Middle frontal gyrus (tissue), 1 donor: ENCODE measurements around the gene RNF6.

Experiments
- DNase-seq: peaks from one replicate; pipeline ENCODE4 v3.0.0-alpha.2; 2015; ENCODE audit warnings: low spot score; ENCODE audit errors: extremely low spot score

RNF6 gene

DNA sequence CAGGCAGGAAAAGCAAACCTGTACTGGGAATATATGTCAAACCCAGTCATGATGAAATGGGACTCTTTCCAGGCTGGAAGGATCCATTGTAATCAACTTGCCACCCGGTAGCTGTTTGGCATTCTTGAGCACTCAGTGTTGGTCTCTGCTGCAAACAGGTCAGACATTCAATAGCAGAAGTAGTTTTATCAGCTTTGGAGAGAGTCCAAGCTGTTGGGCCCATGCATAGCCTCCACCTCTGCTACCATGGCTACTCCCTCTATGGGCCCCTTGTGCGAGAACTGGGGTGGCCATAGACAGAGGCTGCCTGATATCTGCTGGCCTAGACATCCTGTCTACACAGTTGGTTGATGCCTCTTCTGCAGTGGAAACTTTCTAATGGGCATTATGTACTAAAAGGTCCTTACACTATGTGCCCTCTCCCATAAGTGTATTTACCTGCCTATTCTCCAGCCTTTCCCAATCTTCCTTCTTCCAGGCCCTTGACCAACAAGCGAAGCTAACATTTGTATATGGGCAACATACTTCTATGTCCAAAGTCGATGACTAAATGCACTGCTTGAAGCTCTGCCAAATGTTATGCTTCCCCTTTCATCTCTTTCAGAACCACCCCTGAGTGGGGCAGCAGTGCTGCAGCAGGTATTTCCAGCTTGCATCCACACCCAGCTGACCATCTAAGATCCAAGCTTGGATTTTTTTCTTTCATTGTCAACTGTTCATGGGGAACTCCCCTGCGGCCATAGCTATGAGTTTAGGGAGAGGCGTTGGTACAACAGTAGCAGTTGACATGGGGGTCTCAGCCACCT is 5.3 kb upstream of the RNF6 start:
- no peak for DNase-seq

DNA sequence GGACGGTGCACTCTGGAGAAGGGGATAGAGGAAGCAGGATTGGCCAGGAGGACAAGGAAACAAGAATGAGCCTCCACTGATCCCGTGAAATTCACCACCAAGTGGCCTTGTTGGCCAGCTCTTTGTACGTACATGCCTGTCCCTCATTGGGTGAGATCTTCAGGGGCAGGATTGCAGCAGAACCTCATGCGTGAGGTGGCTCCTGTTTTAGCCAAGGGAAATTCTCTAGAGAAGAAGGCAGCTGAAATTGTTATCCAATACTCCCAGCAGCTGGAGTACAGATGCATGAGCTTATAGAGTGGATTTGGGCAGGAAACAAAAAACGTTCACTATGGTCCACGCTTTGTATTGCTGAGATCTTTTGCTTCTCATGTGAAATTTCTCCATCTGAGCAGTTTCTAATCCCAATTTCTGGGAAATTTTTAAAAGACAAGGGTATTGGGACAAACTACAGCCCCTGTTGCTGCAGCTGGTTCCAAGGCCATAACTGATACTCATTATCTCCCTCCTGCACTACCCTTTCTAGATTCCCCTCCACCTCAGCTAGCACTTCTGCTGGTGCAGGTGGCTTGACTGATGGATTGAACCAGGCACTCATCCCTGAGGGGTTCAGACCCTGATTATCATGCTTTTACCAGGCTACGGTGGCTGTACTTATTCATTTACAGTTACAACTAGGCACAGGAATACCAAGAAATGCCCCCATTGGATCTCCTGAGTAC is 3.9 kb upstream of the RNF6 start:
- DNase-seq: no peak

DNA sequence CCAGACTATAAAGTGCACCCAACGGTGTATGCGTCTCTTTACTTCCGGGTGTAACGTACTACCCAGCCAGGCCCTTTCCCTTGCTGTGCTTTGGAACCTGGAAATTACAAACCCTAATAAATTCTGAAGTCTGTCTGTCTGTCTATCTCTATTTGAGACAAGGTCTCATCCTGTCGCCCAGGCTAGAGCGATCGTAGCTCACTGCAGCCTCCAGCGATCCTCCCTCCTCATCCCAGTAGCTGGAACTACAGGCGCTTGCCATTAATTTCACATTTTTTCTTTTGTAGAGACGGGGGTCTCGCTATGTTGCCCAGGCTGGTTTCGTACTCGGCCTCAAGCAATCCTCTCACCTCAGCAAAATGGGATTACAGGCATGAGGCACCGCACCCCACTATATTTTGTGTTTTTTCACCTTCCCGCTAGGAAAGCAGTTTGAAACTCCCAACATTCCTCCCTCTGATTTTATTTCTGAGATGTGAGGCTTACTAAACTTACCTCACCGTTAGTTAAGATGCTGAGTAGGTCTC is 469 bp upstream of the RNF6 start:
- no peak for DNase-seq

DNA sequence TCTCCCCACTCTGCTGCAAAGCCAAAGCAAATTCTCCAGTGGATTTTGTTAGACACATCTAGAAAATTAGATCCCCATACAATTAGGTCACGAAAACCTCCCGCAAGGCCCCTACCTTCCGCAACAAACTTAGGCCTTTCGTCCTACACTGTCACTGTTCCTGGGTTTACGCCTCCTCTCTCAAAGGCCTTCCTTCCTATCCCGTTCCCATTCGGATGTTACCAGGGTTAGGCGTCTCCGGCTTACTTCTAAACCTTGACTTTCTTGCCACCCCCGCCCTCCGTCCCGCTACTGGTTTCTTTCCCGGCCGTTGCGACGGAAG is 754 bp downstream of the RNF6 start:
- no peak for DNase-seq

DNA sequence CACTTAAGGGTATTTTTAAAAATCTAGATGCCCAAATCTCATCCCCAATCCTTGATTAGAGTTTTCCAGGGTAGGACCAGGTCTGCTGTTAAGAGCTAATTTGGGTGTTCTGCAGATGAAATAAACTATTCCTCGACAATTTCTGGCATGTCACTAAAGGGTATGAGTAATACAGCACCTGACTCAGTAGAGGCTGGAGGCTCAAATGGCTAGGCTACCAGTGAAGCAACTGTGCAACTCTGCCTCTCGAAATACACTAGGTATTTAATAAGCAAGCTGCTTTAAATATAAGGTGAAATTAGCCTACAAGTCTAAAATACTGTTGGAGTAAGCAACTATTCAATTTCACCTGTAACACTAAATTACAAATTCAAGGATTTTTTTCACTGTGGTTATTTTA is 1.5 kb downstream of the RNF6 start:
- DNase-seq: no peak

DNA sequence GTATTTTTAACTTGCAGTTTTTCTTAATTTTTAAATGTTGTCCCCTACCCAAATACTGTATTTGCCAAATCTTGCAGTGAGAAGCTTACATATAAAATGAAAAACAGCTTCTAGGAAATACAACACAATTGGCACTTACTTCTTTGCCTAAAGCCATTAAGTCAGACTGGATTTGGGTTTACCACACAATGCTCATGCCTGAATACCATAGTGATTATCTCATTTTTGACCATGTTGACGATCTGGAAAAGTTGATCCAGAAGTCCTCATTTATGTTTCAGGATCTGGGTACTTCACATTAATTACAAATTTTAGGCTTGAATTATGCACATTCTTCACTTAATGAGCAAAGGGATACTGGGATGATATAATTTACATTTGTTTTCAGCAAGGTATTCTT is 2.4 kb downstream of the RNF6 start:
- DNase-seq: no peak

DNA sequence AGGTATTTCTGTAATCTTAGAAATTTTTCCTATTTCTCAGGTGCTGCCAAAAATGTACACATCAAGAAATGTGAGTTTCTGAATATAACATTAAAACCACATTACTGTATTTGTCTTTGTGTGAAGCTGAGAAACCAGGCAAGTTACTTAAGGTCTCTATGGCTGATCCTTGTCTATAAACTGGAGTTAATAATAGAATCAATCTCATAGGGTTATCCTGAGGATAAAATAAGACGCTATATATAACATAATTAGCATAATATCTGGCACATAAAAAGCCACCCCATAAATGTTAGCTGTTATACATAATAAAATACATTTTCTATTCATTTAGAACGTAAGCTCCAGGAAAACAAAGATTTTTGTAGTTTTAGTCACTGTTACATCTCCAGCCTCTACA is 6.1 kb downstream of the RNF6 start:
- DNase-seq: no peak

DNA sequence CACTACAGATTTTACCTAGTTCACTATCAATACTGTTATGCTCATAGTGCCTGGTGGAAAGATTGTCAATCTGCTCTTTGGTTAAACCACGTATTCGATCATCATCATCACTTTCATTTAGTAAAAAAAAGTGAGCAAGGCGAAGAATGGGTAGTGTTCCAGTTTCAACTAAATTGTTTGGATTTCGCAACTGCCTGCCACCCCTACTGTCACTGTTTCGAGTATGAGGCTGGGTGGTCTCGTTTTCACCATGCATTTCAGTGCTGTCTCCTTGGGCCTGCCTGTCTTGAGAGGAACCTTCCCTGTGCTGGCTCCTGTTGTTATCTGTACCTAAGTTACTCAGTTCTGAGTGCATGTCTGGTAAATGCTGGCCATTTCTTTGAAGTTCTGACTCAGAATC is 8.1 kb downstream of the RNF6 start:
- no peak for DNase-seq

DNA sequence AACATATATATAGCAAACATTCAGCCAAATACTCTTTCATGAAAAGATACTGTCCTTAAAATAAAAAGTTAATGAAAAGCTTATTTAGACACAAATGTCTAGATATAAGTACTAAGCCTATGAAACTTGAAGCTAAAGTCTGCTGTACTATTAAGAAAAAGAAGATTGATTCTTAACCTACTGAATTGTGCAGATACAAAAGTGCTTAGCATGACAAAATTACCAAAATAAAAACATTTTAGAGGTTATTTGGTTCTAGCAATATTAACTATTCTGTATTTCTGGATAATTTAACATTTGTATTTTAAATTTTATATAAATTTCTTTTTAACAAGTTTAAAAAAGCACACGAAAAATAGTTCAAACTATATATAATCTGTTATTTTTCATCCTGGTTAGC is 8.8 kb downstream of the RNF6 start:
- DNase-seq: no peak

DNA sequence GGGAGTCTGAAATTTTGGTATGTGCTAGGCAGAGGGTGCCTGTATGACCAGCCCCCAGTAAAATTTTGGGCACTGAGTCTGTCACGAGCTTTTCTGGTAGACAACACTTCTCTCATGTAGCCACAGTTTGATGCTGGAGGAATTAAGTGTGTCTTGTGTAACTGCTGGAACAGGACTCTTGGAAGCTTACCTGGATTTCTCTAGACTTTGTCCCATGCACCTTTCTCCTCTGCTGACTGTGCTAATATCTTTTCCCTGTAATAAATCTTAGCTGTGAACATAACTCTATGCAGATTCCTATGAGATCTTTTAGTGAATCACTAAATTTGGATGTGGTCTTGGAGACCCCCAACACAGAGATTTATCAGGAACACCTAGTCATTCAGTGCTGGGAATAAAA is 13.8 kb downstream of the RNF6 start:
- DNase-seq: no peak

DNA sequence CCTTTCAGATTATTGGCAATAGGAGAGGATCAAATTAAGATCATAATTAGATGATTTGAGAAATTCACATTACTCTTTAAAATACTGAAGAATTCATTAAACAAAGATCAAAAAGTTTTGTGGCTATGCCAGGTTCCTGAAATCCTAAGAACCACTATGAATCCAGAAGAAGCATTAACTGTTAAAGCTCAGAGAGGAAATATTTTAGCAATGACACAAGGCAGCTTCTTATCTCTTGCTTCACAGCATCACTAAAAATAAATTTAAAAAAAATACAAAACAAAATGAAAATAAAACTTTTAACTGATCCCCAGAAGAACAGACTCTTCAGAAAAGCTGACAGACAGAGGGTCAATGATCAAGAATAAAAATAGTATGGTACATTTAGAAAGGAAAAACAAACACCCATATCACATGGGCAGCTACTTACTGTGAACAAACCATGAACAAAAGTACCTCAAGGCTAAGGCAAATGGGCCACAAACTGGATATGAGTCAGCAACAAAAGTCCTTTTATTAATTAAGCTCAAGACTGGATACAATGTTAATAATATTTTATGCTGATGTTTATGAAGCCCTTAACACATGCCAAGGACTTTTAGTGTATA is 19.6 kb downstream of the RNF6 start:
- no peak for DNase-seq

DNA sequence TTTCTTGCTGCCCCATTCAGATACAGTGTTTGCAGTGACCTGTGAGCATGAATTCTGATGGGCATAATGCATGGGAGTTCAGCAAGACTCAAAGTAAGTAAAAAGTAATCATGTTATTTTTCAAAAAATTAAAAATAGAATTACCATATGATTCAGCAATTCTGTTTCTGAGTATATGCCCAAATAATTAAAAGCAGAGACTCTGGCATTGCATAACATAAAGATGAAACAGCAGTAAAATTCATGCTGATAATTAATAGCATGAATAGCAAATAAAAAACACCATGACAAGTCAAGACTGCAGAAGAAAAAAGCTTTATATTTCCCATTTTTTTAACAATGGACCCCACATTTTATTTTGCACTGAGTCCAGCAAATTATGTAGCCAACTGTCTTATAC is 21.3 kb downstream of the RNF6 start:
- no peak for DNase-seq

DNA sequence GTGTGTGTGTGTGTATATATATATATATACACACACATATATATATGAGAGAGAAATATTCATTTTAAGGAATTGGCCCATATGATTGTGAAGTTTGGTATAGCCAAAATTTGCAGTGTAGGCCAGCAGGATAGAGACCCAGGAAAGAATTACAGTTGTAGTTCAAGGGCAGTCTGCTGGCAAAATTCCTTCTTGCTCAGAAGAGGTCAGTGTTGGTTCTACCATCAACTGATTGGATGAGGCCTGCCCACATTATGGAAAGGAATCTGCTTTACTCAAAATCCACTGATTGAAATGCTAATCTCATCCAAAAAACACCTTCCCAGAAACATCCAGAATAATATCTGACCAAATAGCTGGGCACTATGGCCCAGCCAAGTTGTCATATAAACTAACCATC is 24.0 kb downstream of the RNF6 start:
- DNase-seq: no peak

DNA sequence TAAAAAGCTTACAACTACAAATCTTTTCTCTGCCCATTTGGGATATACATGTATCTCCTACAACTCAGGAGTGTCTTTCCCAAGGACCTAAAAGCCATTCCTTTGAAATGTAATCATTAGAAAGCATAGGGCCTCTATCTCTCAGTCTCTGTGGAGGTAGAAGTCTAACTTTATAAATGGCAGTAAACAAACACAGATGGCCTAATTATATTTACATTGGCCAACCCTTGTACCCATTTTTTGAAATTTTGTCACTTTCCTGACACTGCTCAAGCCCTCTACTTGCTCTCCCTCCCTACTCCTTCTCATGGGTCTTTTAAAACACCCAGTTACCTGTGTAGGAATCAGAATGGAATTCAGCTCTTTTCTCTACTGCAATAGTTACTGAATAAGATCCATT is 24.8 kb downstream of the RNF6 start:
- no peak for DNase-seq

DNA sequence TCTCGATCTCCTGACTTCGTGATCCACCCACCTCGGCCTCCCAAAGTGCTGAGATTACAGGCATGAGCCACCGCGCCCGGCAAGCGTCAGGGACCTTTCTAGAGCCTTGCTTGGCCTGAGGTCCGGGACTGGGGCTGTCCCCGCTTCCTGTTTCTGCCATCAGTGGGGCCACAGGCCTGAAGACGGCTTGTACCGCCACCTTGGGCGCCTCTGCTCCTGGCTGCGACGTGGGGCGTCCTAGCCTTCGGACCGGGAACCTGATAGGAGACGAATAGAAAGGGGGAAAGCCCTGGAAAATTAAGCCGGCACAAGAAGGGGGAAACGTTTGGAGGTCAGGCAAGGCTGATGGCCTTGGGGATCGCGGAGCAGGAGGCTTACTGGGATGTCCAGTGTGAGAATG is 35.1 kb downstream of the RNF6 start:
- no peak for DNase-seq

DNA sequence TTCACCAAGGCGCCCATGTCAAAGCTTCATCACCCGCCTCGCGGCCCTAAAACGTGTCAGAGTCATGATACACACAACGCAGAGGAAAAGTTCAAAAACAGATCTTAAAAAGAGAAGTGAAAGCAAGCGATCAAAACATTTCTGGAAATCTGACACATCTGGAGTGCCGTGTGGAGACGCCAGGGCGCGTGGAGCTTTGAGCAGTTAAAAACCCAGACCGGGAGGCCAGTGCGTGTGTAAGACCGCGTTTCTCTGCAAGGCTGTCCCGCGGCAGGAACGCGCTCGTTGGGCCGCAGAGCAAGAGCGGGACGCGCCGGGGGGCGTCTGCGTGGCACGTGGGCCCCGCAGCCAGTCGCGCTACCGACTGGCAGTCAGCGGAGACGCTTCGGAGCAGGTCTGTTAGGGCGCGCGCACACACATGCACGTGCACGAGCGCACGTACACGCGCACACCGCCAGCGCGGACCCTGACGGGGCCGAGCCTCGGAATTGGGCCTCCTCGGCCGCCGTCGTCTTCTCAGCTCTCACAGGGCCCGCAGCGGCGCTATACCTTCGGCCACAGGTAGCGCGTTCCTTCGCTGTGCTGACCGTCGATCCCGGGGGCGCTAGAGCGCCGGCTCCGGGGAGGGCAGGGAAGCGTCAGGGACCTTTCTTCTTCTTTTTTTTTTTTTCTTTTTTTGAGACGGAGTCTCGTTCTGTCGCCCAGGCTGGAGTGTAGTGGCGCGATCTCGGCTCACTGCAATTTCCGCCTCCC is 35.8 kb downstream of the RNF6 start:
- DNase-seq: peak; percentile 69

DNA sequence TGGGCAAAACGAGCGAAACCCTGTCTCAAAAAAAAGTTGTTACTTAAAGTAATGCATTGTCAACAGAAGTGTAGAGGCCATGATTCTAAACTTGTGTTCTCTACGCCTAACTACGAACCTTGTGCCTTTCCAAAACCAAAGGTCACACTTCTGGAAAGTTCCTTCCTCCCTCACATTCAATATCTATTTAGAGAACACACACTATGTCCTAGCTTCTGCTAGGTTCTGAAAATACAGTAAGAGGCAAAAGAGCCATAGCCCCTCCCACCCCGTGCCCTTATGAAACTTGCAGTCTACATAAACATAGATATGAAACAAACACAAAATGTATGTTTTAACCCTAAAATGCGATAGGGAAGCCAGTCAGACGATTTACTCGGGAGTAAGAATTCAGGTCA is 36.4 kb downstream of the RNF6 start:
- no peak for DNase-seq

DNA sequence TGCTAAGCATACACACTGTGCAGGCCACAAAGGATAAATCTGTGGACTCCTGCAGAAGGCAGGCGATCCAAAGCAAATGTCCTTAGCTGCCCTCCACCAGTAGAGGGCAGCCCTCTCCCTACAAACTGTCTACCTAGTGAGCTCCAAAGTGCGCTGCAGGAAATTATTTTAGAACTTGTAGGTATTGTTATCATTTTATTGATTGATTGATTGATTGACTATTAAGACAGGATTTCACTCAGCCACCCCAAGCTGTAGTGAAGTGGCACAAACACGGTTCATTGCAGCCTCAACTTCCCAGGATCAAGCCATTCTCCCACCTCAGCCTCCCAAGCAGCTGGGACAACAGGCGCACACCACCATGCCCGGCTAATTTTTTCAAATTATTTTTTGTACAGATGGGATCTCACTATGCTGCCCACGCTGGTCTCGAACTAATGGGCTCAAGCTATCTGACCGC is 37.3 kb downstream of the RNF6 start:
- DNase-seq: peak; percentile 65

DNA sequence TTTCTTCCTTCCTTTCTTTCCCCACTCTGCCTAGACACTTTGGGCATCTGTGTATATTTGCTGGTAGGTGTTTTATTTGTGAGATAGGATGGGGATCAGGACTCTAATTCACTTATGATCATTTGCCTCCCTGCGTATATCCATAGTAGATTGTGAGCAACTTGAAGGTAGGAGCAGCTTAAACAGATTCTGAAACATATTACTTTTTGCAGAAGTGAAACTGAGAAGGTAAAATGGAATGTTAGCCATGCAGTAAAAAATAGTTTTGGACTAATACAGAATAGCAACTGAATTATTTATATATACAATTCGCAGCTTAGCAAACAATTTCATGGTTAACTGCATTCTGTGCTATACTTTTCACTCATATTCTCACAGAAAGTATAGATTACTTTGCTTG is 38.7 kb downstream of the RNF6 start:
- DNase-seq: no peak

DNA sequence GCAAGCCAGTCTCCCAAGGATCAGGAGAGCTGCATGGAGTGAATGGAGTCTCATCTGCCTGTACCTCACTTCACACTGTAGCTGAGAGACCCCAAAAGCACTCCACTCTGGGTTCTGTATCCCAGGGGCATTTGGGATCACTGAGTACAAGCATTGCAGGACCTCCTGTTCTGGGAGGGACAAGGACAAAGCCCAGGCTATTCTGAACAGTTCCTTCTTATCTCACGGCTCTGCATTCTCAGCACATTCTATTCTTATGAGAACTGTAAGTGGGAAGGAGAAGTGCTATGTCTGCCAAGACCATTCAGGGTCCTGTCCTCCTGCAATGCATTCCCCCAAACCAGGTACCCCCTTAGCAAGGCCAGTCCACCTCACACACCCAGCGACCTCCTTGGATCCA is 42.8 kb downstream of the RNF6 start:
- DNase-seq: no peak

DNA sequence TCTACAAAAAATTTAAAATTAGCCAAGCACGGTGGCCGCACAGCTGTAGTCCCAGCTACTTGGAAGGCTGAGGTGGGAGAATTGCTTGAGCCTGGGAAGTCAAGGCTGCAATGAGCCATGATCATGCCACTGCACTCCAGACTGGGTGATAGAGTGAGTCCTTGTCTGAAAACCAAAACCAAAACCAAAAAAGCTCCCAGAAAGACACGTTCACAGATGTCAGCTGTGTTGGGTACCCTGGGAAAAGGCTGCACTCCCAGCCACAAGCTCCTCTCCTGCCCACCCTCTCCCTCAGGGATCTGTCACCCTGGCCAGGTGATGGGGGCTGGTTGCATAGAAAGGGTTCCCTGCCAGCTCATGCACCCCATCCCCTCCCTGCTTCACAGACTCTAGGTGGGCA is 53.3 kb downstream of the RNF6 start:
- no peak for DNase-seq
